ENCODE data around the gene SORCS3. TPM values are rescaled to one million over a fixed set of nuclear protein-coding genes. Genes with fewer than 3 reads are reported as not detected.

Gene SORCS3
- total RNA-seq, 2 experiments from 2014 or later, result not detected

DNA sequence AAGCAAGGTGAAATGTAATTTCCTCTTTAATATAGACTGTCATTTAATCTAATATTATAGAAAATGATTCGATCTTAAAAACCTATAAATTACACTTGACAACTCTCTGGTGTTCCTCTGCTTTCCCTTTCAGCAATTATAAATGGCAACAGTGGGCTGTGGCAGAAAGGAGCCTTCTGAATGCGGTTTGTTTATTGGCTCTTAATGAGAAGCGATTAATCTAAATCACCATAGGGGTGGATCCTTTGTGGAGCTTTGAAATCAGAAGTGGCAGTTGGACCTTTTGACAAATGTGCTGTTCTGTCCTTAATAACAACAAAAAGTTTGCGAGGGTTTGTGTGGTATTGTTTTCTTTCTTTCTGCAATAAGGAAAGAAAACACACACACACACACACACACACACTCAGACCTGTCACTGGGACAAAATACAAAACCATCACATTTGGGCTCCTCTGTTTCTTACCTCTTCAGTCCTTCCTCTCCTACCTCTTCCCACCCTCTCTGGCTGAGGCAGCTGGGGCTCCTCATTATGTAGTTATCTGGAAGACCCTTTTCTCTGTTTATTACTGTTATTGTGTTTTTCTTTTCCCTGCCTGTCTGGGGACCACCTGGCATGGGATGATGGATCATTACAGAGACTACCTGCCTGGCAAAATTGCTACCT, 316.2 kb downstream of the SORCS3 start:
- ChIA-PET CTCF (no interaction called here), POLR2A (no interaction called here)

DNA sequence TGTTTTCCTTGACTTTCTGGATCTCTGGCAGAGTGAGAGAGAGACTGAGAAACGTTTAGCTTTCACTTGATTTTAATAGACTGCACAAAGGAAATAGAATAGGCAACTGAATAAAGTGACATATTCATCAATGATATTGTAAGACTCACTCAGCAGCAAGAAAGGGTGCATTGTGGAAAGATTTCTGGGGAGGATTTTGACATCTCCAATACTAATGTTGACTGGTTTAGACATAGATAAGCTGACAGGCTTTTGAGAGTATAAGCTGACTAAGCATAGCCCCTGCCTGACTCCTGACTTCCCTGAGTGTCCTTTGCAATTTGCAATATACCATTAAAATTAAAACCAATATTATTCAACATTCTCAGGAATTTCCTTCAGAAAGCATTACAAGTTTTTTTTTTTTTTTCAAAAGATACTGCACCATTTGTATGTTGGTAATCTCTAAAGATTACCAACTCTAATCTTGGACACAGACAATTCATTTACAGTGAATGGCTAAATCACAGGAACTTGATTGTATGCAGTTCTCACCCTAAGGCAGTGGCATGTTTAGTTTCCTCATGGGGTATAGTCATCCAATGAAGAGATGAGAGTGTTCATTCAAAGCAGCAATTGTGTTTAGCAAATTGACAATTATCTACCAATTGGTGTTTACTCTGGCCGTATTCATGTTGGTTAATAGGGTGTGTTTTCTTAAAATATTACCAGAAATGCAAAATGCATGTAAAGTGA, 325.6 kb downstream of the SORCS3 start:
- ChIA-PET CTCF (no interaction called here), POLR2A (no interaction called here)

GRCh38 chr10:104980368-104980767, 339.3 kb downstream of the SORCS3 start:
- POLR2A ChIA-PET, result no interaction called here

GRCh38 chr10:104981995-104982394, 340.9 kb downstream of the SORCS3 start:
- ChIA-PET POLR2A (no interaction called here), CTCF (no interaction called here)

More at GRCh38 chr10:104980368-104980767, 339.3 kb downstream of the SORCS3 start:
- CTCF ChIA-PET, result no interaction called here

- POLR2A ChIA-PET, result no interaction called here
- CTCF ChIA-PET, result no interaction called here
These were observed 347.6 kb downstream of the SORCS3 start for GRCh38 chr10:104988686-104989085.

DNA sequence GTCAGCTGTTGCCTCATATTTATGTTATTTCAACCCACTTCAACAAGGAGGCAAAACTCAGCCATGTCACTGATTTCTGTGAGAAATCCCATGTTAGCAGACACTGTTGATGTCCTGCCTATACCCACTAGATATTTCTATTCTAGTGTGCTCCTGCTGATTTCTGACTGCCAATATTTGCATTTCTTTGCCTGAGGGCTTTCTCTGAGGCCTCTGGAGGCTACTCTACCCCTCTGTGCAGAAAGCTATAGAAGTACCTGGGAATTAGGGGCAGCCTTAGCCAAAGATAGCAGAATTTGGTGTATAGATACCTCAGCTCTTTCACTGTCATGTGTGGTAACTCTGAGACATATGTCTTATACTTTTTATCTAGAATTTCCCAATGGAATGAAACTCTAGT, 348.8 kb downstream of the SORCS3 start:
- ChIA-PET CTCF (no interaction called here), POLR2A (no interaction called here)

DNA sequence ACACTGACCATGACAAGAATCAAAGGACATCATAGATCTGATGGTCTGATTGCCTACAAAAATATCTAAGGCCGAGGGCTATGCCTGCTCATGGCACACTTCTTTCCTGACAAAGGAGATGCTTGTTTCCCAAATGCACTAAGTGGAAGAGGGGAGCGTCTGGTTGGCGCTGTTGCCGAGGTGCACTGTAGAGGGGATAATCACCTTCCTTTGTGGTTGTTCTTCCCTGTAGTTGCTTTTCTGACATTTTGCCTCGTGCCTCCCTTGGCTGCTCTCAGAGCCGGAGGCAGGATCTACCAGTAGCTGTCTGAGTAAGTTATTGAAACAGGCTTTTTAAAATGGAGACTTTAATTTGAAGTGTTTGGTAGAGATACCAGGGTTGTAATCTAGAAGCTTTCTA, 352.0 kb downstream of the SORCS3 start:
- POLR2A ChIA-PET, result no interaction called here
- CTCF ChIA-PET, result no interaction called here

DNA sequence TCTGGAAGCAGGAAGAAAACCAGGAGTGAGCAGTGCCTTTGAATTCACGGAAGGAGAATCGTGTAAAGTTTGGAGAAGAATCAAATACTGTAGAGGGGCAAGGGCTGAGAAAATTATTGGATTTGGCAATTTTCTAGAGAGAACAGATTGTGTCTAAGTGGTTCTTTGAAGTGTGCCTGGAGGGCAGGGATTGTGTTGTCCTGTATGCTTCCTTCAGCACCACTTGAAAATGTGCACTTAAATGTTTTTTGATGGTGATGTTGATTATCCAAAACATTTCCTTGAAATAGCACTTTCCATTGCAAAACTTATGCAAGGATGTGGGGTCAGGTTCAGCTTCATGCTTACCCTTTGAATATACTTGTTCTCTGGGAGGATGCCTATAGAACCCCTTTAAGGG, 360.2 kb downstream of the SORCS3 start:
- CTCF ChIA-PET, result no interaction called here
- POLR2A ChIA-PET, result no interaction called here

DNA sequence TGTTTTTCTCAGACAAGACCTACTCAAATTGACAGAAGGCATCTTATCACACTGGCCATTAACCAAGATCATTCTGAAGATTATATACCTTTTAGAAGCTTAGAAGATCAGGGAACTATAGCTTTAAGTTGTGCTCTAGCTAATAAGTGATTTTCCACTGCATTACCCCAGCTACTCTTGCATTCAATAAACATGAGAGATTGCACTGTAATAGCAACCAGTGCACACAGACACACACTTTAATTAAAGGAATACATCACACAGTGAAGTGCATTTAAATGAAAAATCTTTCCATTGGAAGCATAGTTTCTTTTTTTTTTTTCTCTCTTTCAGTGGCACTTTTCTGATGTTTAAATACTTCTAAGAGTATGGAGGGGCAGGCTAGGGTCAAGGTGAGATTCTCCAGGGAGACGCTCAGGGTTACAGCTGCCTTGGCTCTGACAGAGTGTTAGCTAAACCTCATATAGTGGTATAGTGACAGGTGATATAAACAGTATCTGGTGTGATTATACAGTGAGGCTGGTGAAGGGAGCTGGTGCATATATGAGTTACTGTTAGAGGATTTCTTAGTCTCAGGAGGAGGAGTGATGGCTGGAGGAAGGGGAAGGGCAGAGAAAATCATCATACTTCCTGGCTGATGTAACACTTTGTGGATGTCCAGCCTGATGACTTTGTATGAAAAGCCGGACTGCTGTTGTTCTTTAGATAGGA, 369.5 kb downstream of the SORCS3 start:
- CTCF ChIA-PET, result no interaction called here

GRCh38 chr10:105017116-105017515, 376.0 kb downstream of the SORCS3 start:
- ChIA-PET CTCF (no interaction called here), POLR2A (no interaction called here)

More for the DNA sequence above, 369.5 kb downstream of the SORCS3 start:
- POLR2A ChIA-PET, result no interaction called here

DNA sequence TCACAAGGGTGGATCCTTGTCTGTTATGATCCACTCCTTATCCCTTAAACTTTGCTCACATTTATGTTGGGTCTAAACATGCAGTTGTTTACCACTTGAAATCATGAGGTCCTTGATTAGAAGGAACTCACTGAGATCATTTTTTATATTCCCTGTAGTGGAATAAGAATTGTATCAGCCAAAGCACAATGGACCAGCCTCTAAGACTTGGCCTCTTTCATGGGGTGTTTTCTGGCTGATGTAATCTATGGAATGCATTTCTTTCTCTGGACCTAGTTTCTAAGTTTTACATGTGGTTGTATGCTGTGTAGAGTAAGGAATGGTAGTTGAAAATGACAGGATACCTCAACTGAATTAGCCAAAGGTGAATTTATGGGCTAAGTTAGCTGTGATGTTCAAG, 376.6 kb downstream of the SORCS3 start:
- CTCF ChIA-PET, result no interaction called here

GRCh38 chr10:105023211-105024111, 382.4 kb downstream of the SORCS3 start:
- CTCF ChIA-PET, result no interaction called here
- POLR2A ChIA-PET, result no interaction called here

More for the DNA sequence above, 376.6 kb downstream of the SORCS3 start:
- POLR2A ChIA-PET, result no interaction called here

GRCh38 chr10:105024184-105024583, 383.1 kb downstream of the SORCS3 start:
- POLR2A ChIA-PET, result no interaction called here
- CTCF ChIA-PET, result no interaction called here

DNA sequence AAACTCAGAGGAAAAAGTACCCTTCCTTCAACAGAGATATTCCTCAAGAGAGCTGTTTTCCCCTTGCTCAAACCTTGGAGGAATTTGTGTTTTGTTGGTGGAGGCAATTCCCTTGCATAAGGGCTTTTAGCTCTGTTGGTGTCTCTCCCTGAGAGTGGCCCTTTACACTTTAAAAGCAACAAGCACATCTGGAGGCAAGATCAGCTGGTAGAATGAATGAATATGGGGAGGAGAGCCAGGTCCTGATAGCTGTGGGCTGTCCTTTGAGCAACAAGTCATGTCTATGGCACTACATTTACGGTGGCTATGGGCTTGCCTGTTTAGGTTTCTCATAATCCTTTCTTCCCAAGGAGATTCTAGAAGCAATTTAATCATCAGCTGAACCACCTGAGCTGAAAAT, 384.0 kb downstream of the SORCS3 start:
- CTCF ChIA-PET, result no interaction called here

DNA sequence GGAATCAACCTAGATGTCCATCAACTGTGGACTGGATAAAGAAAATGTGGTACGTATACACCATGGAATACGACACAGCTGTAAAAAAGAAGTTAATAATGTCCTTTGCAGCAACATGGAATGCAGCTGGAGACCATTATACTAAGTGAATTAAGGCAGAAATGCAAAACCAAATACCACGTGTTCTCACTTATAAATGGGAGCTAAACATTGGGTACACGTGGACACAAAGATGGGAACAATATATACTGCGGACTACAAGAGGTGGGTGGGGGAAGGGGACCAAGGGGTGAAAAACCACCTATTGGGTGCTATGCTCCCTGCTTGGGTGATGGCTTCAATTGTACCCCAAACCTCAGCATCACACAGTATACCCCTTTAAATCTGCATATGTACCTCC, 385.5 kb downstream of the SORCS3 start:
- POLR2A ChIA-PET, result no interaction called here
- CTCF ChIA-PET, result no interaction called here

More for the DNA sequence above, 384.0 kb downstream of the SORCS3 start:
- POLR2A ChIA-PET, result no interaction called here

DNA sequence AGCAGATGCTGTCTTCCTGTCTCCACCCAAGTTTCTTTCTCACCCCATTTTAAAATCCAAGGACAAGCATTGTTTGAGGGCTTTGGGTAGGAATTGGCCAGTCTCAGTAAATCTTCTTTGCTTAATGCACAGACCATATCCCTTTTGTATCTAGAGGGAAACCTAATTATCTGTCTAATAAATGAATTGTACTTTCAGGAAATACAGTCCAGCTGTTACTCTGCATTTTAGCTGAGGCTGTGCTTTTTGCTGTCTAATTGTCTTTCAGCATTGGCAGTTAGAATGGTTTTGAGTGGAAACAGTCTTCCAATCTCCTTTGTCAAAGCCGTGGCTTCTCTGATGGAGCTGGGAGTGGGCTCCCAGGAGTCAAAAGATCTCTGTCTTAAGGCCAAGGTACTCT, 388.2 kb downstream of the SORCS3 start:
- POLR2A ChIA-PET, result no interaction called here
- CTCF ChIA-PET, result no interaction called here

DNA sequence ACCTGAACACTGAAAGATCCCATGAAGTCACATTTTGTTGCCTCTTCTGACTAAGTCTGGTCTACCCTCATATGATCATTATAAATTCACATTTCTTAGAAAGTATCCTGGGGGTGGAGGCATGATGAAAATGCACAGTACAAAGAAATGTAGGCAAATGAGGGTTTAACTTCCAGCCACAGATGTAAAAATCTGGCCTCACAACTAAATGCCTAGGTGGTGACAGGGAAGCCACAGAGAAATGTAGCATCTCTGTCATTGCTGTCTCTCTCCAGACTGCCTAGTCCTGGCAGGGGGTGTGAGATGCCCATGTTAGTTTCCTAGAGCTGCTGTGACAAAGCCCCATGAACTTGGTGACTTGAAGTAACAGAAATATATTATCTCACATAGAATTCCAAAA, 395.9 kb downstream of the SORCS3 start:
- ChIA-PET CTCF (no interaction called here), POLR2A (no interaction called here)

DNA sequence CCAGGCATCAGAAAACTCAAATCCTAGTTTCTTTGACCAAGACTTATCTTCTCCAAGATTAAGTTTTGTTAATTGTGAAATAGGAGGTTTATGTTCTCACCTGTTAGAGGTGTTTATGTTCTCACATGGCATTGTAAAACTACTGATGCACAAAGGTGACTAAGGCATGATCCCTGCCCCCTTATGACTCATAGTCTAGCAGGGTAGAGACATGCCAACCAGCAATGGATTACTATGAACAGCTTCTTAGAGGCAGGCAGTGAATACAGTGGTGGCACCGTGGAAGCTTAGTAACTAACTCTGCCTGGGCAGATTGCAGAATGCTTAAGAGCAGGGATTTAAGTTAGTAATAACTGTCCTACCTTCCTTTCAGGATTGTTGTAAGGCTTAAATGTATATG, 400.9 kb downstream of the SORCS3 start:
- ChIA-PET CTCF (no interaction called here), POLR2A (no interaction called here)

GRCh38 chr10:105042906-105043552, 401.9 kb downstream of the SORCS3 start:
- POLR2A ChIA-PET, result no interaction called here
- CTCF ChIA-PET, result no interaction called here

DNA sequence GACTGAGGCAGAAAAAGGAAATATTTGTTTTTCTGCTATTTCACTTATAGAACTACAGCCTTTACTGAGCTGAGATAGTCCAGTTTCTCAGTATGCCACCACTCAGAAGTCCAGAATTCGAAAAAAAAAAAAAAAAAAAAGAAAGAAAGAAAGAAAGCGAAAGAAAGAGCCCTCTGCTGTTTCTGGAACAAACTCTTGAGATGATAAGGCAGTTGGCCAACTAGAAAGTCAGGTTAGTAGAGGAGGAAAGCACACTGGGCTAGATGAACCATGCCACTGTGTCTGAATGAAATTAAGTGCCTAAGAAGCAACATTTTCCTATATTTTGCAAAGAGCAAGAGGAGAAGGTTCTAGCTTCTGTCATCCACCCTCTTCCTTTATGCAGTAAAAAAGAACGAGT, 403.8 kb downstream of the SORCS3 start:
- CTCF ChIA-PET, result no interaction called here

More for the DNA sequence above, 403.8 kb downstream of the SORCS3 start:
- POLR2A ChIA-PET, result no interaction called here

All from activated CD8-positive, alpha-beta memory T cell treated with anti-CD3 and anti-CD28 coated beads for 36 hours (primary cell).